NCI-H748 (cell line): ENCODE results near the gene HOXA11.

Experiments used
- DNase-seq: peaks from one replicate; lab custom pipeline; 2025; ENCODE audit not compliant: unreplicated experiment; lab: John Stamatoyannopoulos, UW

Gene HOXA11

GRCh38 chr7:27159266-27160144 is 25.5 kb downstream of the HOXA11 start:
- DNase-seq = no peak

GRCh38 chr7:27158436-27159265 is 26.4 kb downstream of the HOXA11 start:
- no peak for DNase-seq

GRCh38 chr7:27157702-27158431 is 27.2 kb downstream of the HOXA11 start:
- no peak for DNase-seq

- no peak for DNase-seq
Observed at GRCh38 chr7:27156916-27157701, 27.9 kb downstream of the HOXA11 start.

GRCh38 chr7:27156508-27156898 is 28.5 kb downstream of the HOXA11 start, which contains the start of gene HOXA7:
HOXA7 (minus strand) TSS chr7:27156675; CDS start chr7:27156545, 130 bp downstream.
- no peak for DNase-seq

- no peak for DNase-seq
Observed at GRCh38 chr7:27155816-27156507, 29.1 kb downstream of the HOXA11 start.

GRCh38 chr7:27154901-27155815 is 29.9 kb downstream of the HOXA11 start:
- no peak for DNase-seq

- DNase-seq = no peak
Observed at GRCh38 chr7:27154369-27154768, 30.7 kb downstream of the HOXA11 start.

GRCh38 chr7:27153526-27153925 is 31.5 kb downstream of the HOXA11 start:
- DNase-seq = no peak

GRCh38 chr7:27152816-27153442 is 32.1 kb downstream of the HOXA11 start:
- DNase-seq = no peak

GRCh38 chr7:27151931-27152815 is 32.9 kb downstream of the HOXA11 start, which contains the start of gene HOXA3:
HOXA3 (minus strand) TSS chr7:27152583; CDS start chr7:27110640, 41,943 bp downstream.
- peak; percentile 50 for DNase-seq

GRCh38 chr7:27151341-27151930 is 33.6 kb downstream of the HOXA11 start:
- DNase-seq = no peak

- peak; percentile 89 for DNase-seq
Observed at GRCh38 chr7:27150568-27151340, 34.3 kb downstream of the HOXA11 start.

GRCh38 chr7:27149842-27150567 is 35.0 kb downstream of the HOXA11 start:
- DNase-seq = peak; percentile 52
